ENCODE measurements around the gene FIBCD1. TPM values are rescaled to one million over a fixed set of nuclear protein-coding genes. Genes with fewer than 3 reads are reported as not detected.

Gene FIBCD1
- polyA plus RNA-seq, 1 donor (not counting 4 experiments of a cell fraction or from before 2014, with no cell fraction given), result 0.79 TPM

GRCh38 chr9:130904070-130905044 is 34.7 kb downstream of the FIBCD1 start:
- TF ChIP-seq CTCF (optimal IDR thresholded peaks at IDR 0.05 in 1 of 3, IDR thresholded peaks at IDR 0.05 in 1 of 3, conservative IDR thresholded peaks at IDR 0.05 in 1 of 3; ENCODE audit: extremely low read depth in 1 of 3, insufficient read depth in 2 of 3, low read length in 3 of 3) (no peak), EZH2 (IDR thresholded peaks at IDR 0.05; ENCODE audit: low read length) (no peak)
- H3K27ac ChIP-seq (ENCODE audit: control insufficient read depth, insufficient read depth, low read length), result no peak overlapping the region
- DNase-seq (ENCODE audit: low read depth, low spot score), result no peak
- no peak overlapping the region for H3K4me2 ChIP-seq (ENCODE audit: control insufficient read depth, extremely low read depth, insufficient read depth, low read depth, low read length)
- H4K20me1 ChIP-seq (ENCODE audit: control insufficient read depth, extremely low read depth, insufficient read depth, low read length), result no peaks in the 10 kb centered on the region
- no peak overlapping the region for H3K9ac ChIP-seq (ENCODE audit: control insufficient read depth, extremely low read depth, insufficient read depth, low read length)
- FAIRE-seq, result no peak
- H3K9me3 ChIP-seq (ENCODE audit: control insufficient read depth, low read depth, low read length), result no peaks in the 10 kb centered on the region
- no peaks in the 10 kb centered on the region for H3K36me3 ChIP-seq (ENCODE audit: control insufficient read depth in 2 of 2, extremely low read depth in 1 of 2, insufficient read depth in 2 of 2, low read length in 2 of 2)
- no peak overlapping the region for H2AFZ ChIP-seq (ENCODE audit: control insufficient read depth, low read length)
- H3K27me3 ChIP-seq (ENCODE audit: control insufficient read depth, extremely low read depth, insufficient read depth, low read length), result peaks cover 47% of the 10 kb centered on the region
- H3K4me3 ChIP-seq (ENCODE audit: control insufficient read depth in 2 of 3, extremely low read depth in 1 of 3, insufficient read depth in 2 of 3, low read depth in 1 of 3, low read length in 3 of 3), result no peak overlapping the region
- H3K4me1 ChIP-seq (ENCODE audit: control insufficient read depth, extremely low read depth, insufficient read depth, low read length), result peaks cover 8% of the 10 kb centered on the region
- no peaks in the 10 kb centered on the region for H3K79me2 ChIP-seq (ENCODE audit: control insufficient read depth, insufficient read depth, low read length)
- dilution Hi-C loops (cut with MboI; ENCODE audit: extremely low pct_ligation_motif_present, low sequenced_read_pairs), result no loop called here
- H3K9me1 ChIP-seq (ENCODE audit: control insufficient read depth, extremely low read depth, insufficient read depth, low read length), result no peaks in the 10 kb centered on the region

GRCh38 chr9:130903194-130904069 is 35.6 kb downstream of the FIBCD1 start:
- Histone ChIP-seq H3K36me3 (ENCODE audit: control insufficient read depth in 2 of 2, extremely low read depth in 1 of 2, insufficient read depth in 2 of 2, low read length in 2 of 2) (no peaks in the 10 kb centered on the region), H3K79me2 (ENCODE audit: control insufficient read depth, insufficient read depth, low read length) (no peaks in the 10 kb centered on the region), H3K27me3 (ENCODE audit: control insufficient read depth, extremely low read depth, insufficient read depth, low read length) (peaks cover 53% of the 10 kb centered on the region), H4K20me1 (ENCODE audit: control insufficient read depth, extremely low read depth, insufficient read depth, low read length) (no peaks in the 10 kb centered on the region), H3K27ac (ENCODE audit: control insufficient read depth, insufficient read depth, low read length) (no peak overlapping the region), H3K9ac (ENCODE audit: control insufficient read depth, extremely low read depth, insufficient read depth, low read length) (no peak overlapping the region), H3K4me2 (ENCODE audit: control insufficient read depth, extremely low read depth, insufficient read depth, low read depth, low read length) (no peak overlapping the region), H3K9me3 (ENCODE audit: control insufficient read depth, low read depth, low read length) (no peaks in the 10 kb centered on the region), H3K9me1 (ENCODE audit: control insufficient read depth, extremely low read depth, insufficient read depth, low read length) (no peaks in the 10 kb centered on the region), H3K4me3 (ENCODE audit: control insufficient read depth in 2 of 3, extremely low read depth in 1 of 3, insufficient read depth in 2 of 3, low read depth in 1 of 3, low read length in 3 of 3) (no peak overlapping the region), H2AFZ (ENCODE audit: control insufficient read depth, low read length) (no peak overlapping the region), H3K4me1 (ENCODE audit: control insufficient read depth, extremely low read depth, insufficient read depth, low read length) (peaks cover 7% of the 10 kb centered on the region)
- dilution Hi-C loops (cut with MboI; ENCODE audit: extremely low pct_ligation_motif_present, low sequenced_read_pairs), result no loop called here
- TF ChIP-seq CTCF (optimal IDR thresholded peaks at IDR 0.05 in 1 of 3, IDR thresholded peaks at IDR 0.05 in 1 of 3, conservative IDR thresholded peaks at IDR 0.05 in 1 of 3; ENCODE audit: extremely low read depth in 1 of 3, insufficient read depth in 2 of 3, low read length in 3 of 3) (no peak), EZH2 (IDR thresholded peaks at IDR 0.05; ENCODE audit: low read length) (no peak)
- FAIRE-seq, result no peak
- no peak for DNase-seq (ENCODE audit: low read depth, low spot score)

All from keratinocyte (primary cell).